Peyer's patch (tissue), 4 donors: ENCODE measurements around the gene RIMBP2. TPM values are rescaled to one million over a fixed set of nuclear protein-coding genes. Genes with fewer than 3 reads are reported as not detected.

Source experiments
- DNase-seq, 3 donors: peaks; one replicate each; pipeline ENCODE4 v3.0.0-alpha.2; 2017 to 2019
- H3K27ac ChIP-seq, 4 donors: fragments of 200-600 bp; sonication (generic); one replicate each; pipeline ENCODE4 v1.5.1; 2016 to 2019
- H3K27me3 ChIP-seq, 2 donors: fragments of 200-600 bp; sonication (generic); one replicate each; pipeline ENCODE4 v1.5.1; 2019
- H3K36me3 ChIP-seq, 3 donors: fragments of 200-600 bp; sonication (generic); one replicate each; pipeline ENCODE4 v1.5.1; 2016 to 2019
- H3K4me1 ChIP-seq, 4 donors: fragments of 200-600 bp; sonication (generic); one replicate each; pipeline ENCODE4 v1.5.1; 2016 to 2019
- H3K4me3 ChIP-seq, 4 donors: fragments of 200-600 bp; sonication (generic); 1 replicate in 3 of 4; 2 replicates in 1 of 4; pipeline ENCODE4 v1.5.1; 2016 to 2019; ENCODE audit warnings: mild to moderate bottlenecking in 1 of 4
- H3K9me3 ChIP-seq, 4 donors: fragments of 200-600 bp; sonication (generic); one replicate each; pipeline ENCODE4 v1.5.1; 2016 to 2019; ENCODE audit warnings: mild to moderate bottlenecking in 1 of 4
- POLR2A ChIP-seq, 2 donors: fragments of 450-650 bp; IDR thresholded peaks; one replicate each; pipeline ENCODE4 v1.5.1; 2017; ENCODE audit warnings: antibody characterized with exemption in 2 of 2, mild to moderate bottlenecking in 2 of 2, moderate library complexity in 2 of 2
- total RNA-seq, 4 donors: library from RNA; depleted of rRNA; stranded (reverse); fragments of >200 nt; gene quantifications; one replicate each; pipeline ENCODE4 v1.1.0, GENCODE V29; 2016
- TF ChIP-seq, protein P1 (sequence below), 6 experiments: fragments of 450-650 bp in 4 of 6; fragments of 200-600 bp in 2 of 6; sonication (generic) in 1 of 6; IDR thresholded peaks; one replicate each; pipeline ENCODE4 v1.5.1; 2017 to 2019; ENCODE audit warnings: antibody characterized with exemption in 6 of 6, mild to moderate bottlenecking in 3 of 6, moderate library complexity in 1 of 6

RIMBP2 gene
- total RNA-seq, 4 donors from 2014 or later: 8.8 to 19.8 (median 16.0) TPM

DNA sequence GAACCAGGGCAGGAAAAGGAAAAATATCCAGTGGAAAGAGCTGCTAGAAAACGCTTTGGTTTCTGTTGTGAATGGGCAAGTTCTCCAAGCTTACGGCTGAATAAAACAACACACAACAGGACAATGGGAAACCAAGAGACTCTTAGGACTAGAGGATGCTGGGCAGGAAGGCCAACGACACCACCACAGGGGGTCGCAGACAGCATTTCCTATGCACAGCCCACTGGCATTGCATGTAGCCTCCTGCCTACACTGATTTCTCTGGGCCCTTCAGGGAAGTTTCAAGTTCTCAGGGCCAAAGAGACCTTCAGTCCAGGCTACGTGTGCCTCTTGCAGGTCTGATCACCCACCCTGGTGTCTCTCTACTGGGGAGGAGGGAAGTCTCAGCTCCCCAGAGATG, 108.0 kb downstream of the RIMBP2 start:
- Histone ChIP-seq H3K4me3 (no peak overlapping the region), H3K9me3 (no peaks in the 10 kb centered on the region), H3K36me3 (no peaks in the 10 kb centered on the region), H3K27ac (no peak overlapping the region), H3K27me3 (no peaks in the 10 kb centered on the region), H3K4me1 (no peaks in the 10 kb centered on the region)
- no peak for TF ChIP-seq POLR2A (IDR thresholded peaks at IDR 0.05)
- TF ChIP-seq, protein P1, sequence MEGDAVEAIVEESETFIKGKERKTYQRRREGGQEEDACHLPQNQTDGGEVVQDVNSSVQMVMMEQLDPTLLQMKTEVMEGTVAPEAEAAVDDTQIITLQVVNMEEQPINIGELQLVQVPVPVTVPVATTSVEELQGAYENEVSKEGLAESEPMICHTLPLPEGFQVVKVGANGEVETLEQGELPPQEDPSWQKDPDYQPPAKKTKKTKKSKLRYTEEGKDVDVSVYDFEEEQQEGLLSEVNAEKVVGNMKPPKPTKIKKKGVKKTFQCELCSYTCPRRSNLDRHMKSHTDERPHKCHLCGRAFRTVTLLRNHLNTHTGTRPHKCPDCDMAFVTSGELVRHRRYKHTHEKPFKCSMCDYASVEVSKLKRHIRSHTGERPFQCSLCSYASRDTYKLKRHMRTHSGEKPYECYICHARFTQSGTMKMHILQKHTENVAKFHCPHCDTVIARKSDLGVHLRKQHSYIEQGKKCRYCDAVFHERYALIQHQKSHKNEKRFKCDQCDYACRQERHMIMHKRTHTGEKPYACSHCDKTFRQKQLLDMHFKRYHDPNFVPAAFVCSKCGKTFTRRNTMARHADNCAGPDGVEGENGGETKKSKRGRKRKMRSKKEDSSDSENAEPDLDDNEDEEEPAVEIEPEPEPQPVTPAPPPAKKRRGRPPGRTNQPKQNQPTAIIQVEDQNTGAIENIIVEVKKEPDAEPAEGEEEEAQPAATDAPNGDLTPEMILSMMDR (IDR thresholded peaks at IDR 0.05): no peak
- DNase-seq: no peak

DNA sequence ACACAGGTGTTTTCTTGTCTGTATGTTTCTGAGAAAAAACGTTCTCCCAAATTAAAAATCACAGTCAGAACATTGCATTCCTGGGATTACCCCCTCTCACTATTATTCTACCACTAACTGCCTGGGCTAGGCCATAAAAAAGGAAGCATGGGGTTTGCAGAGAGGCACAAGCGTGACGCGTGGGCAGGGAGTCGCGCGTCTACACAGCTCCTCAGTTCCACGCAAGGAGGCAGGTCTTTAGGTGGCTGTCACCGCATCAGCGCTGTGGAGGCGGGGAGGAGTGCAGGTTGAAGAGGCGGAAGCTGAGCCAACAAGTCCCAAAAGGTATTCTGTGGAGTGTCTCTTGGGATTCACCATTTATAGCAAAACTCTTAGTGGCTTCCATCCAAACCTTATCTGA, 109.9 kb downstream of the RIMBP2 start:
- TF ChIP-seq POLR2A (IDR thresholded peaks at IDR 0.05): no peak

DNA sequence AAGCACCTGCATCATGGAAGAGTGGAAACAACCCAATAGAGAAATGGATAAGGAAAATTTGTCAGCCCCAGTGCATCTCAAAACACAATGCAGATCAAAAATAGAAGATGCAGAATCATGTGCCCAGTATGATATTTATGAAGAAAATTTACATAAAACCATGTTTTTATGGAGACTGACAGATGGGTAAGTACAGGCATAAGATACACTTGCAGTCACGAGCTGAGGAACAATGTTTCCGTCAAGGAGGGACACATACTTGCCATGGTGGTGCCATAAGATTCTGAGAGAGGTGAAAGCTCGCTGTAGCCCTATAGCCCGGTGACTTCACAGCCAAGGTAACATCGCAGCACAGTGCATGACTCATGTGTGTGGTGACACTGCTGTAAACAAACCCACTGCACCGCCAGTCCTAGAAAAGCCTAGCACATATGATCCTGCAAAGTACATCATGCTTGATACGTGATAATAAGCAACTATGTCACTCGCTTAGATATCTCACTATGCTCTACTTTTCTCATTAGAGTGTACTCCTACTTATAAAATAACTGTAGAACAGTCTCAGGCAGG, 112.6 kb downstream of the RIMBP2 start:
- Histone ChIP-seq H3K27me3 (no peaks in the 10 kb centered on the region), H3K27ac (no peak overlapping the region), H3K9me3 (no peaks in the 10 kb centered on the region), H3K4me3 (no peak overlapping the region), H3K36me3 (no peaks in the 10 kb centered on the region), H3K4me1 (no peaks in the 10 kb centered on the region)
- TF ChIP-seq, protein P1 (IDR thresholded peaks at IDR 0.05): no peak
- no peak for TF ChIP-seq POLR2A (IDR thresholded peaks at IDR 0.05)
- no peak for DNase-seq

More for the DNA sequence above, 109.9 kb downstream of the RIMBP2 start:
- Histone ChIP-seq H3K9me3 (no peaks in the 10 kb centered on the region), H3K27me3 (no peaks in the 10 kb centered on the region), H3K4me3 (no peak overlapping the region), H3K27ac (no peak overlapping the region), H3K36me3 (no peaks in the 10 kb centered on the region), H3K4me1 (no peaks in the 10 kb centered on the region)
- no peak for DNase-seq

DNA sequence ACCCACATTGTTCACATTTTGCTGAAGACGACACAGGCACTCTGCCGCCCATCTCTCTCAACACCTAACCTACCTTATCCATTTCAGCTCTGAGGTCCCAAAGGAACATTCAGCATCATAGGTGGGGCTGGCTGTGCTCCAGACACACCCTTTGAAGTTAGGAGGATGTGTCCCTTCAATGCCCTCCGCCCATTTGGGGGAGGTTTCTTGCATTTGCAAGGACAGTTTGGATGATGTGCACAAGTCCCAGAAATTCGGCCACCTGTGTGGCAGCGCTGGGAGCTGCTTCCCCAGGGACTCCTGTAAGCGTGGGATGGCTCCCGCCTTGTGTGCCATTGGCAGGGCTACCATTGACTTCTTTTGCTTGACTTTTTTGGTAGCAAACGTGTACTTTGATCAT, 113.8 kb downstream of the RIMBP2 start:
- no peak for DNase-seq
- no peak overlapping the region for H3K4me3 ChIP-seq
- no peaks in the 10 kb centered on the region for H3K27me3 ChIP-seq
- TF ChIP-seq POLR2A (IDR thresholded peaks at IDR 0.05): no peak
- TF ChIP-seq, protein P1 (IDR thresholded peaks at IDR 0.05): no peak
- no peaks in the 10 kb centered on the region for H3K9me3 ChIP-seq
- no peaks in the 10 kb centered on the region for H3K36me3 ChIP-seq
- H3K27ac ChIP-seq: no peak overlapping the region
- no peaks in the 10 kb centered on the region for H3K4me1 ChIP-seq

DNA sequence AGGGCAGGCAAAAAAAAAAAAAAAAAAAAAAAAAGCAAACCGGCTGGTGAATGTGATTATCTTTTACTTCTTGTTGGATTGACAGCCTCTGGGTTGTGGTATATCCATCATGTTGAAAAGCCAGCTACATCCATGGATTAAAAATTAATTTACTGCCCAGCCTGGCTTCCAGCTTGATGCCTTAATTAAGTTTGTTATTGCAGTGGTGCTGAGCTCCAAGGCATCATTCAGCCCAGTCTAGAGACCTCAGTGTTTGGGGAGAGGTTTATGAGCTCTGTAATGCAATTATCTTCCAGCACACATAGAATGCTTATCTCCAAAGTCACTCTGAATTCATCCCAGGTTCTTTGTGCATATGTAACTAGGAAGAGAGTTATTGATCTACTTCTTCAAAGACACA, 114.8 kb downstream of the RIMBP2 start:
- TF ChIP-seq, protein P1 (IDR thresholded peaks at IDR 0.05): no peak
- no peak for TF ChIP-seq POLR2A (IDR thresholded peaks at IDR 0.05)
- H3K4me1 ChIP-seq: no peaks in the 10 kb centered on the region
- H3K27ac ChIP-seq: no peak overlapping the region
- H3K36me3 ChIP-seq: no peaks in the 10 kb centered on the region
- no peaks in the 10 kb centered on the region for H3K27me3 ChIP-seq
- DNase-seq: no peak
- no peaks in the 10 kb centered on the region for H3K9me3 ChIP-seq
- H3K4me3 ChIP-seq: no peak overlapping the region

DNA sequence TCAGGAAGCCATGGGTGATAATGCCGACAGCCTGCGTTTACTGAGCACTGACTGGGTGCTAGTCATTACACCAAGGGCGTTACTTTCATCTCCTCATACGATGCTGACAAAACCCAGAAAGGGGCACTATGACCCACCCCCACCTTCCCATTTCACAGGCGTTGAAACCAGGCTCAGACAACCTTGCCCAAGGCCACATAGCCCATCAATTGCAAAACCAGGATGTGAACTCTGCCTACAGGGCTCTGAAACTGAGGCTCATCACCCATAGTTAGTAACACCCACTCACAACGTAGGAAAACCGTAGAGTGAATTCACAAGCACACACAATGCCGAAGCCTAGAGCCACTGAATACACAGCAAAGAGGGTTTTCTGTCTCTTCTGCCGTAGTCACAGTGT, 119.9 kb downstream of the RIMBP2 start:
- Histone ChIP-seq H3K27ac (no peak overlapping the region), H3K9me3 (no peaks in the 10 kb centered on the region), H3K4me3 (no peak overlapping the region), H3K36me3 (no peaks in the 10 kb centered on the region), H3K4me1 (no peaks in the 10 kb centered on the region), H3K27me3 (no peaks in the 10 kb centered on the region)
- no peak for DNase-seq
- TF ChIP-seq POLR2A (IDR thresholded peaks at IDR 0.05): no peak
- TF ChIP-seq, protein P1 (IDR thresholded peaks at IDR 0.05): no peak
